Measurements from ENCODE around the gene SLC12A8. TPM values are rescaled to one million over a fixed set of nuclear protein-coding genes. Genes with fewer than 3 reads are reported as not detected.
A peak's percentile ranks its signal among the peaks of the same experiment; 100 is the strongest.

Gene SLC12A8
- total RNA-seq, 4 donors from 2014 or later = 5.4 to 10.5 (median 6.8) TPM

DNA sequence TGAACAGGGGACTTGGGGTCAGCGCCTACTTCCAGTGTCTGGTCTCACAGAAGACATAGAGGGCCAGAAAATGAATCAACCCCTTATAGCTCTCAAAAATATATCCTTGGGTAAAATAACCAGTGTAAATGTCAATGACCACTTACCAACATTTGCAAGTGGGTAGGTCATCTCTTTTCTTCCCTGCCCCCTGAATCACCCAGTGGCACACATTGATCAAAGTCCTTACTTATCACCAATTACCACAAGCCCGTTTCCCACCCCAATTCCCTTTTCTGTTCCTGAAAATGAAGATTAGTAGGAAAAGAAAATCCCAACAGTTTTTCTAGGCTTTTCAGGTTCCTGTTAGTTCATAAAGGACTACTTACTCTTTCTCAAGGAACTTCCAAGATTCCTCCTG is 86.2 kb downstream of the SLC12A8 start:
- intact Hi-C loops (cut with DNase I; ENCODE audit: low total_unique reads) = no loop called here
- H3K4me1 ChIP-seq = peaks cover 0 to 21% (median 9%) of the 10 kb centered on the region in 4 donors
- H3K4me3 ChIP-seq = no peak overlapping the region
- H3K9me3 ChIP-seq = no peaks in the 10 kb centered on the region
- in situ Hi-C loops (cut with MboI; ENCODE audit: low pct_ligation_motif_present in 1 of 4, low pct_unique_long_range_greater_than_20kb in 1 of 4, low sequenced_read_pairs in 3 of 4) = no loop called here
- H3K27ac ChIP-seq = no peak overlapping the region
- TF ChIP-seq POLR2A (IDR thresholded peaks at IDR 0.05) = no peak
- TF ChIP-seq, protein P1, sequence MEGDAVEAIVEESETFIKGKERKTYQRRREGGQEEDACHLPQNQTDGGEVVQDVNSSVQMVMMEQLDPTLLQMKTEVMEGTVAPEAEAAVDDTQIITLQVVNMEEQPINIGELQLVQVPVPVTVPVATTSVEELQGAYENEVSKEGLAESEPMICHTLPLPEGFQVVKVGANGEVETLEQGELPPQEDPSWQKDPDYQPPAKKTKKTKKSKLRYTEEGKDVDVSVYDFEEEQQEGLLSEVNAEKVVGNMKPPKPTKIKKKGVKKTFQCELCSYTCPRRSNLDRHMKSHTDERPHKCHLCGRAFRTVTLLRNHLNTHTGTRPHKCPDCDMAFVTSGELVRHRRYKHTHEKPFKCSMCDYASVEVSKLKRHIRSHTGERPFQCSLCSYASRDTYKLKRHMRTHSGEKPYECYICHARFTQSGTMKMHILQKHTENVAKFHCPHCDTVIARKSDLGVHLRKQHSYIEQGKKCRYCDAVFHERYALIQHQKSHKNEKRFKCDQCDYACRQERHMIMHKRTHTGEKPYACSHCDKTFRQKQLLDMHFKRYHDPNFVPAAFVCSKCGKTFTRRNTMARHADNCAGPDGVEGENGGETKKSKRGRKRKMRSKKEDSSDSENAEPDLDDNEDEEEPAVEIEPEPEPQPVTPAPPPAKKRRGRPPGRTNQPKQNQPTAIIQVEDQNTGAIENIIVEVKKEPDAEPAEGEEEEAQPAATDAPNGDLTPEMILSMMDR (IDR thresholded peaks at IDR 0.05) = no peak
- no peak for TF ChIP-seq POLR2AphosphoS5 (IDR thresholded peaks at IDR 0.05)
- TF ChIP-seq EP300 (IDR thresholded peaks at IDR 0.05; ENCODE audit: low read depth) = no peak
- 78 to 90% methylated on average over 1 to 2 of the region's 2 CpGs for WGBS, 2 donors (ENCODE audit: low coverage in 1 of 2)
- no peaks in the 10 kb centered on the region for H3K36me3 ChIP-seq
- DNase-seq = no peak
- H3K27me3 ChIP-seq = no peaks in the 10 kb centered on the region

DNA sequence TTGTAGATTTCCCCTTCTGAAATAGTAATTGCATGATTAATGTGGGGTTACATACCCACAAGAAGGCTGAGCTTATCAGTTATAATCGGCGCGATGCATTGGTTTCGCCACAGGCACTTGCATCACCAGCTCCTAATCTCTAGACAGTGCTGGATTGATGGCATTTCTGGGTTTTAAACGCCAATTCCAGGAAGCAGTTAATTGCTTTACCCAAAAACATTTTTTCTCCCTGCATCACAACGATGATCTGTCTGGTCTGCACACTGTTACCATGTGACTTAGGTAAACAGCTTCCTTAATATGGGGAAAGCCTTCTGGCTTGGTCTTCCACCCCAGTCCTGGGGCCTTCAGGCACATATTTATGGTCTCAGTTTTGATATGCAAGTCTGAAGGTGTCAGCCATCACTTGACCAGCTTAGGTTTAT is 86.7 kb downstream of the SLC12A8 start:
- 71 to 76% methylated on average over 3 to 6 of the region's 6 CpGs for WGBS, 2 donors (ENCODE audit: low coverage in 1 of 2)

DNA sequence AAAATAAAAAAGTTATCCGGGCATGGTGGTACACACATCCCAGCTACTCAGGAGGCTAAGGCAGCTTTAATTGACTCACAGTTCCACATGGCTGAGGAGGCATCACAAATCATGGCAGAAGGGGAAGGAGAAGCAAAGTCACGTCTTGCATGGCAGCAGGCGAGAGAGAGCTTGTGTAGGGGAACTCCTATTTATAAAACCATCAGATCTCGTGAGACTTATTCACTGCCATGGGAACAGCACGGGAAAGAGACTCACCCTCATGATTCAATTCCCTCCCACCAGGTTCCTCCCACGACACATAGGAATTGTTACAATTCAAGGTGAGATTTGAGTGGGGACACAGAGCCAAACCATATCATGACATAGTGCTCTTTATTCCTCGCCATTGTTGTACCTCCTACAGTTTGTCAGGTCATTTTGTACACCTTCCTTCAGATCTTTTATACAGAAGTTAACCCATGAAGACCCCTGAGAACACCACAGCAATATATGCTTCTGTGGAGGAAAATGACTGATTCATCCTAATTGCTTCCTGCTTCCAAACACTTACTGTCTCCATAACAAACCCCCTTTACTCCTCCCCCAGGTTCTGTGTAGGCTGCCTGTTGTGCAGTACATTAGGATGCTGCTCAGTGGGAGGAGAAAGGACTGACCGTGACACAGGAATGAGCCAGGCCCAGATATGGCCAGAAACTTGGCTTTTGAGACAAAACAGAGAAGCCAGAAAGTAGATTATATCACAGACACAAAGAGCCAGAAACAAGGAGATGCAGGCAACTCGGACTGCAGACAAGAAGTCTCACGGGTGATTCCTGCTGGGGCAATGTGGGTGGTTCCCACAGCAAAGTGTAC is 88.9 kb downstream of the SLC12A8 start:
- Histone ChIP-seq H3K27me3 (no peaks in the 10 kb centered on the region), H3K4me1 (peaks cover 0 to 15% (median 4%) of the 10 kb centered on the region in 4 donors), H3K4me3 (no peak overlapping the region), H3K27ac (no peak overlapping the region), H3K36me3 (no peaks in the 10 kb centered on the region), H3K9me3 (no peaks in the 10 kb centered on the region)
- WGBS, 2 donors (ENCODE audit: low coverage in 1 of 2) = 83 to 84% methylated on average over 4 to 10 of the region's 10 CpGs
- intact Hi-C loops (cut with DNase I; ENCODE audit: low total_unique reads) (no loop called here), in situ Hi-C loops (cut with MboI; ENCODE audit: low pct_ligation_motif_present in 1 of 4, low pct_unique_long_range_greater_than_20kb in 1 of 4, low sequenced_read_pairs in 3 of 4) (no loop called here)
- DNase-seq = no peak
- TF ChIP-seq POLR2A (IDR thresholded peaks at IDR 0.05) = no peak

More for the DNA sequence above, 86.7 kb downstream of the SLC12A8 start:
- no peak overlapping the region for H3K27ac ChIP-seq
- no peak for TF ChIP-seq POLR2AphosphoS5 (IDR thresholded peaks at IDR 0.05)
- TF ChIP-seq EP300 (IDR thresholded peaks at IDR 0.05; ENCODE audit: low read depth) = no peak
- TF ChIP-seq, protein P1 (IDR thresholded peaks at IDR 0.05) = no peak
- TF ChIP-seq POLR2A (IDR thresholded peaks at IDR 0.05) = no peak
- H3K4me3 ChIP-seq = no peak overlapping the region
- in situ Hi-C loops (cut with MboI; ENCODE audit: low pct_ligation_motif_present in 1 of 4, low pct_unique_long_range_greater_than_20kb in 1 of 4, low sequenced_read_pairs in 3 of 4) (no loop called here), intact Hi-C loops (cut with DNase I; ENCODE audit: low total_unique reads) (no loop called here)
- DNase-seq = no peak
- no peaks in the 10 kb centered on the region for H3K36me3 ChIP-seq
- H3K9me3 ChIP-seq = no peaks in the 10 kb centered on the region
- H3K4me1 ChIP-seq = peaks cover 0 to 22% (median 10%) of the 10 kb centered on the region in 4 donors
- H3K27me3 ChIP-seq = no peaks in the 10 kb centered on the region

DNA sequence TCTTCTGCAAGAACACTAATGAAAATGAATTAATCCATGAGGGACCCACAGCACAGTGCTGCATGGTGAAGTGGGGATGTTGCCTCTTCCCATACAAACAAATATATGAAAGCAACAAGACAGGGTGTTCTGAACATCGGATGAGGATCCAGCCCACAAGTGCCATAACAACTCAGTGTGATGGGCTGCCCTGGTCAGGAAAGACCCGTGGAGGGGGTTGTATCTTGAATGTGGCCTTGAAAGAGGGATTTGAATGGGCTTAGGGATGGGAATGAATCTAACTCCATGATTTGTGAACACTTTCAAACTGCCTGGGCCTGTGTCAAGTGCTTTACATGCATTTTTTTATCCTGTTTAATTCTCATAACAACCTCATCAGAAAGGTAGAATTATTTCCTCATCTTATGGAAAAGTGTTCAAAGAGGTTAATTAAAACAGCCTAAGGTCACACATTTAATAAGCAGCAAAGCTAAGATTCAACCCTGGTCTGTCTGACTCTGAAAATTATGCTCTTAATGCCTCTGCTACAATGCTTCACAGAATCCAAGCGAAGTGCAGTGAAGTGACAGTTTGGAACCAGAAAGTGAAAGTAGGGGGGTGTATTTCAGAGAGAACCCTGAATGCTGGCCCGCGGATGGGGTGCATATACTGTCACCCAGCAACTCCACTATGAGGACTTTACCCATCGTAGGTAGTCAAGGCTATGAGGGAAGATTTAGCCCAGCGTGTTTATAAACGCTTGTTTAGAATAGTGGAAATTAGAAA is 91.1 kb downstream of the SLC12A8 start:
- no peak for TF ChIP-seq POLR2A (IDR thresholded peaks at IDR 0.05)
- TF ChIP-seq, protein P1 (IDR thresholded peaks at IDR 0.05) = no peak
- H3K27me3 ChIP-seq = no peaks in the 10 kb centered on the region
- H3K4me3 ChIP-seq = no peak overlapping the region
- peaks cover 0 to 18% (median 9%) of the 10 kb centered on the region in 4 donors for H3K4me1 ChIP-seq
- 63 to 70% methylated on average over 4 to 8 of the region's 8 CpGs for WGBS, 2 donors (ENCODE audit: low coverage in 1 of 2)
- intact Hi-C loops (cut with DNase I; ENCODE audit: low total_unique reads) = no loop called here
- H3K36me3 ChIP-seq = no peaks in the 10 kb centered on the region
- H3K27ac ChIP-seq = peak overlapping the region in 1 of 4 donors; percentile 27
- DNase-seq = no peak
- no peaks in the 10 kb centered on the region for H3K9me3 ChIP-seq
- in situ Hi-C loops (cut with MboI; ENCODE audit: low pct_ligation_motif_present in 1 of 4, low pct_unique_long_range_greater_than_20kb in 1 of 4, low sequenced_read_pairs in 3 of 4) = no loop called here
